IMR-90 (cell line): ENCODE data around the gene MEF2A. TPM values are rescaled to one million over a fixed set of nuclear protein-coding genes. Genes with fewer than 3 reads are reported as not detected.

ENCODE experiments used
- ATAC-seq: fragments of 200-7000 bp; cut with Tn5 transposase; 2 replicates; pipeline ENCODE4 v1.9.1; 2020; ENCODE audit warnings: low read depth, mild to moderate bottlenecking, moderate library complexity
- BruUV-seq: library from RNA; stranded (reverse); fragments of 400-500 nt; replicated peaks from 2 replicates; lab custom pipeline; 2021; lab: Mats Ljungman, UMichigan
- CTCF ChIA-PET: fragments of 300-600 bp; formaldehyde crosslinking; extraction: SDS; loops from one replicate; lab custom pipeline; 2021; ENCODE audit warnings: antibody characterized with exemption; lab: Yijun Ruan, JAX
- POLR2A ChIA-PET: fragments of 300-600 bp; sonication (Branson Sonifier 250); formaldehyde crosslinking; loops from one replicate; lab custom pipeline; 2022; ENCODE audit warnings: antibody characterized with exemption; ENCODE audit not compliant: unreplicated experiment; lab: Charles Lee
- DNase-seq: peaks from one replicate; pipeline ENCODE4 v3.0.0; 2013
- H2AFZ ChIP-seq: replicated peaks from 2 replicates; pipeline ENCODE3; 2013; ENCODE audit warnings: low read length, mild to moderate bottlenecking; ENCODE audit not compliant: poor library complexity
- H2AK5ac ChIP-seq: 2 replicates; pipeline ENCODE4 v1.6.1; 2013; ENCODE audit warnings: low read depth, low read length, inconsistent platforms
- H2AK9ac ChIP-seq: replicated peaks from 2 replicates; pipeline ENCODE3; 2013; ENCODE audit warnings: mild to moderate bottlenecking, low read depth, low read length, moderate library complexity; ENCODE audit not compliant: poor library complexity
- H2BK120ac ChIP-seq: 2 replicates; pipeline ENCODE4 v1.6.1; 2013; ENCODE audit warnings: low read depth, low read length, inconsistent platforms
- H2BK15ac ChIP-seq: 3 replicates; pipeline ENCODE4 v1.6.1; 2013; ENCODE audit warnings: low read depth, low read length, inconsistent platforms
- H2BK20ac ChIP-seq: 2 replicates; pipeline ENCODE4 v1.6.1; 2013; ENCODE audit warnings: low read depth, mild to moderate bottlenecking, inconsistent platforms, low read length, moderate library complexity
- H2BK5ac ChIP-seq: 2 replicates; pipeline ENCODE4 v1.6.1; 2013; ENCODE audit warnings: mild to moderate bottlenecking, low read depth, low read length, inconsistent platforms; ENCODE audit not compliant: poor library complexity, severe bottlenecking
- H3K14ac ChIP-seq: replicated peaks from 2 replicates; pipeline ENCODE4 v1.6.1; 2013; ENCODE audit warnings: low read depth, low read length, inconsistent platforms
- H3K18ac ChIP-seq: 2 replicates; pipeline ENCODE4 v1.6.1; 2013; ENCODE audit warnings: low read depth, low read length, control low read depth
- H3K23ac ChIP-seq: 2 replicates; pipeline ENCODE4 v1.6.1; 2013; ENCODE audit warnings: low read depth, low read length, inconsistent platforms
- H3K27ac ChIP-seq: 2 replicates; pipeline ENCODE4 v1.5.1; 2013; ENCODE audit warnings: mild to moderate bottlenecking, control low read depth, low read length; ENCODE audit not compliant: insufficient read depth
- H3K27me3 ChIP-seq: 2 replicates; pipeline ENCODE4 v1.6.1; 2013; ENCODE audit warnings: low read length; ENCODE audit not compliant: control insufficient read depth, insufficient read depth
- H3K36me3 ChIP-seq: 2 replicates; pipeline ENCODE4 v1.6.1; 2013; ENCODE audit warnings: low read length, mixed read lengths; ENCODE audit not compliant: control insufficient read depth, insufficient read depth
- H3K4ac ChIP-seq: 2 replicates; pipeline ENCODE4 v1.6.1; 2013; ENCODE audit warnings: low read depth, low read length, inconsistent platforms
- H3K4me1 ChIP-seq: 2 replicates; pipeline ENCODE4 v1.6.1; 2013; ENCODE audit warnings: low read length, mixed read lengths; ENCODE audit not compliant: control insufficient read depth, insufficient read depth
- H3K4me2 ChIP-seq: 2 replicates; pipeline ENCODE4 v1.6.1; 2013; ENCODE audit warnings: low read depth, mild to moderate bottlenecking, control low read depth, low read length, moderate library complexity
- H3K4me3 ChIP-seq: 2 replicates; pipeline ENCODE4 v1.5.1; 2013; ENCODE audit warnings: low read depth, mild to moderate bottlenecking, control low read depth, low read length, moderate library complexity; ENCODE audit not compliant: insufficient read depth
- H3K56ac ChIP-seq: 2 replicates; pipeline ENCODE4 v1.6.1; 2013; ENCODE audit warnings: low read length, inconsistent platforms; ENCODE audit not compliant: insufficient read depth; ENCODE audit errors: extremely low read depth
- H3K79me1 ChIP-seq, 2 experiments: 2 replicates each; pipeline ENCODE4 v1.6.1; 2013; ENCODE audit warnings: low read length in 2 of 2, inconsistent platforms in 1 of 2, low read depth in 1 of 2
- H3K9ac ChIP-seq: 2 replicates; pipeline ENCODE4 v1.6.1; 2013; ENCODE audit warnings: low read depth, low read length, control low read depth
- H3K9me1 ChIP-seq: 2 replicates; pipeline ENCODE4 v1.6.1; 2013; ENCODE audit warnings: low read length, inconsistent platforms; ENCODE audit not compliant: insufficient read depth
- H3K9me3 ChIP-seq: 2 replicates; pipeline ENCODE4 v1.6.1; 2013; ENCODE audit warnings: low read length; ENCODE audit not compliant: control insufficient read depth, insufficient read depth
- H4K20me1 ChIP-seq: 2 replicates; pipeline ENCODE4 v1.6.1; 2013; ENCODE audit warnings: low read length, inconsistent platforms; ENCODE audit not compliant: insufficient read depth
- H4K5ac ChIP-seq: 2 replicates; pipeline ENCODE4 v1.6.1; 2013; ENCODE audit warnings: mild to moderate bottlenecking, low read depth, low read length, control low read depth
- H4K8ac ChIP-seq, 2 experiments: 2 replicates each; pipeline ENCODE4 v1.6.1; 2013; ENCODE audit warnings: low read depth in 2 of 2, low read length in 2 of 2, control low read depth in 1 of 2, inconsistent platforms in 1 of 2
- H4K91ac ChIP-seq: 2 replicates; pipeline ENCODE4 v1.6.1; 2013; ENCODE audit warnings: low read depth, low read length, inconsistent platforms; ENCODE audit not compliant: insufficient read depth
- MXI1 ChIP-seq: IDR thresholded peaks from 2 replicates; pipeline ENCODE4 v1.6.1; 2012; ENCODE audit warnings: low read depth, mild to moderate bottlenecking, low read length, moderate library complexity, borderline replicate concordance
- WGBS, 2 experiments: methylation state at CpG; one replicate each; pipeline versions ENCODE4 v1.1.5 to v1.1.7; 2013; ENCODE audit warnings: missing lambda C conversion rate in 2 of 2; ENCODE audit not compliant: insufficient read length in 1 of 2; ENCODE audit errors: extremely low coverage in 2 of 2; 5-methylcytosine and 5-hydroxymethylcytosine counted together
- dilution Hi-C: fragments of 300-500 bp; cut with HindIII; formaldehyde crosslinking; loops from one replicate; pipeline ENCODE4 v1.14.3; 2018; ENCODE audit warnings: low sequenced_read_pairs; ENCODE audit not compliant: unreplicated experiment
- in situ Hi-C: fragments of 300-500 bp; cut with MboI; formaldehyde crosslinking; loops from 3 replicates; pipeline ENCODE4 v1.14.3; 2019; ENCODE audit warnings: low sequenced_read_pairs, inconsistent platforms, mixed read lengths
- intact Hi-C: fragments of 100-400 bp; cut with micrococcal nuclease; formaldehyde crosslinking; loops from 2 replicates; pipeline ENCODE4 v1.10.0; 2022
- polyA plus RNA-seq, 3 experiments: library from polyadenylated mRNA; depleted of rRNA; stranded (reverse); fragments of >200 nt; gene quantifications; 2 replicates each; pipeline ENCODE4 v1.2.3, GENCODE V29; 2012; ENCODE audit warnings: low replicate concordance in 1 of 3
- total RNA-seq: library from RNA; depleted of rRNA; stranded (reverse); fragments of >200 nt; gene quantifications from 2 replicates; pipeline ENCODE4 v1.2.3, GENCODE V29; 2012
- TF ChIP-seq, protein P1 (sequence below): fragments of 150-350 bp; IDR thresholded peaks from 2 replicates; pipeline ENCODE4 v1.6.1; 2017; ENCODE audit warnings: mild to moderate bottlenecking, antibody characterized with exemption, low read length, low read depth

Gene MEF2A
- total and polyA plus RNA-seq, 2 of the 4 experiments (the other 2 are of a cell fraction), result 16.1 to 16.7 TPM

GRCh38 chr15:99651023-99651807, 85.4 kb downstream of the MEF2A start:
- BruUV-seq, result no TSS peak
- DNase-seq (peak; percentile 74), ATAC-seq (peak; percentile 84)
- intact Hi-C loops, result no loop called here
- Histone ChIP-seq H3K4me2 (no peak overlapping the region), H2BK20ac (no peak overlapping the region), H3K4me3 (no peak overlapping the region), H4K20me1 (no peaks in the 10 kb centered on the region), H4K91ac (no peak overlapping the region), H3K23ac (no peak overlapping the region), H3K4ac (no peak overlapping the region; the same call in 1 of the 2 replicates), H3K4me1 (0 out of 2 replicates have a peak, but pooled peaks cover 1% of the 10 kb centered on the region), H3K36me3 (peaks cover 5% of the 10 kb centered on the region), H3K56ac (no peak overlapping the region), H2BK5ac (peak overlapping the region; percentile 9), H2AK9ac (no peak overlapping the region), H2BK15ac (no peak overlapping the region), H3K14ac (peak overlapping the region; percentile 53), H3K9ac (no peak overlapping the region), H3K27ac (no peak overlapping the region), H4K5ac (no peak overlapping the region), H4K8ac (no peak overlapping the region), H3K9me1 (0 out of 2 replicates have a peak, but pooled peaks cover 6% of the 10 kb centered on the region), H2AFZ (peak overlapping the region; percentile 40), H2BK120ac (no peak overlapping the region), H3K27me3 (no peaks in the 10 kb centered on the region), H3K79me1 (peaks cover 10 to 26% of the 10 kb centered on the region in 2 experiments; a peak in 3 of 4 replicates), H3K18ac (no peak overlapping the region), H3K9me3 (no peaks in the 10 kb centered on the region), H2AK5ac (no peak overlapping the region)
- dilution Hi-C loops, result no loop called here
- no CpG with 5 or more reads among the region's 6 CpGs for WGBS, 2 experiments
- in situ Hi-C loops, result no loop called here
- ChIA-PET POLR2A (no interaction called here), CTCF (interaction anchor here (0.6 kb wide), 1 partner anchor 1701 kb away, joined by 3 read pairs; no protein-coding TSS in a partner anchor)
- TF ChIP-seq, protein P1, sequence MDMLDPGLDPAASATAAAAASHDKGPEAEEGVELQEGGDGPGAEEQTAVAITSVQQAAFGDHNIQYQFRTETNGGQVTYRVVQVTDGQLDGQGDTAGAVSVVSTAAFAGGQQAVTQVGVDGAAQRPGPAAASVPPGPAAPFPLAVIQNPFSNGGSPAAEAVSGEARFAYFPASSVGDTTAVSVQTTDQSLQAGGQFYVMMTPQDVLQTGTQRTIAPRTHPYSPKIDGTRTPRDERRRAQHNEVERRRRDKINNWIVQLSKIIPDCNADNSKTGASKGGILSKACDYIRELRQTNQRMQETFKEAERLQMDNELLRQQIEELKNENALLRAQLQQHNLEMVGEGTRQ, result no peak
- TF ChIP-seq MXI1, result peak; percentile 71; the same call in 1 of the 2 replicates
